Measurements from ENCODE around the gene TMEM94. TPM values are rescaled to one million over a fixed set of nuclear protein-coding genes. Genes with fewer than 3 reads are reported as not detected.

The TMEM94 gene
- total and polyA plus RNA-seq, 9 of the 15 experiments (the other 6 are each of a cell fraction or from before 2014, with no cell fraction given): 0.35 to 48.1 (median 14.4) TPM

DNA sequence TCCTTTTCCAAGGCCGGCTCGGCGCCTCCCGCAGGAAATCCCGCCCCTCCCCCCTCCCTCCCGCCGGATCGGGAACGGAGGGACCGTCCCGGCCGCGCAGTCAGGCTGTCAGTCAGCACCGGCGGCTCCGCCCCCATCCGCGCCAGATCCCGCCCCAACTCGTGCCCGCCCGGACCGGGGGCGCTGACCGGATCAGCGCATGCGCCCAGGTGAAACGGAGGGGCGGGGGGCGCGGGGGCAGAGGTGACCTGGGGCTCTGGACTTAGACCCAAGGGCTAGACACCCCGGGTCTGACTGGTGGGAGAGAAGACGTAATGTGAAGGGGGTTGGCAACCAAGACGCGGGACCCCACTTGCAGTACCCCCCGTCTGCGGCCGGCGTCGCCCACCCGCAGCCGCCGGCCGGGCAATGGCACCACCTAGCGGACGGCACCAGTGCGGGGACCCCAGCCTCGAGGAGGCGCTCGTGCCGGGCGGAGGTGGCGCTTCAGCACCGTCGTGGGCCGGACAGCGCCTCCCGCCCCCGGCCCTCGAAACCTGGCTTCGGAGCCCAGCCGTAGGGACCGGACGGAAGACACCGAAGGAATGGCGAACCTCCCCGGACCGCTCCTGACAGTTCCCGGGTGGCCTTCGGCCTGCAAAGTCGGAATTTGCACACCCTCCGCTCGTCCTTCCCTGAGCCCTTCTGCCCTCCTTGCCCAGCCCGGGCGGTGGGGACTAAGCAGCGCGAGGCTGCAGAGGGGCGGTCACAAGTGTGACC lies 59.2 kb downstream of the TMEM94 start, which contains the start of gene CASKIN2 (continued):
- TF ChIP-seq ATF7 (IDR thresholded peaks at IDR 0.05) (peak; percentile 59; the same call in 1 of the 2 replicates), CBX8 (IDR thresholded peaks at IDR 0.05; ENCODE audit: borderline replicate concordance, extremely low read depth, low read depth, low read length, poor library complexity, severe bottlenecking) (no peak), XRCC4 (IDR thresholded peaks at IDR 0.05; ENCODE audit: extremely low read depth, insufficient read depth, insufficient read length) (no peak), ZNF274 (IDR thresholded peaks at IDR 0.05; ENCODE audit: borderline replicate concordance, low read depth, low read length) (no peak; the same call in 1 of the 2 replicates), MECOM (CRISPR knock-in tag; IDR thresholded peaks at IDR 0.05) (peak; percentile 36; the same call in 1 of the 2 replicates), LEF1 (IDR thresholded peaks at IDR 0.05) (no peak), STAT5B (CRISPR knock-in tag; IDR thresholded peaks at IDR 0.05) (no peak), PHF20 (IDR thresholded peaks at IDR 0.05; ENCODE audit: partially characterized antibody) (no peak), HDAC8 (tag; IDR thresholded peaks at IDR 0.05) (0 out of 2 replicates have a peak, but pooled peaks have one; percentile 36), EWSR1 (IDR thresholded peaks at IDR 0.05; ENCODE audit: borderline replicate concordance, low read depth, partially characterized antibody) (no peak), BMI1 (IDR thresholded peaks at IDR 0.05; ENCODE audit: low read length) (no peak), ZNF699 (CRISPR knock-in tag; IDR thresholded peaks at IDR 0.05; ENCODE audit: insufficient replicate concordance) (no peak), FUS (optimal IDR thresholded peaks at IDR 0.05; ENCODE audit: low read depth, low read length) (no peak)
- TF ChIP-seq, protein P1, sequence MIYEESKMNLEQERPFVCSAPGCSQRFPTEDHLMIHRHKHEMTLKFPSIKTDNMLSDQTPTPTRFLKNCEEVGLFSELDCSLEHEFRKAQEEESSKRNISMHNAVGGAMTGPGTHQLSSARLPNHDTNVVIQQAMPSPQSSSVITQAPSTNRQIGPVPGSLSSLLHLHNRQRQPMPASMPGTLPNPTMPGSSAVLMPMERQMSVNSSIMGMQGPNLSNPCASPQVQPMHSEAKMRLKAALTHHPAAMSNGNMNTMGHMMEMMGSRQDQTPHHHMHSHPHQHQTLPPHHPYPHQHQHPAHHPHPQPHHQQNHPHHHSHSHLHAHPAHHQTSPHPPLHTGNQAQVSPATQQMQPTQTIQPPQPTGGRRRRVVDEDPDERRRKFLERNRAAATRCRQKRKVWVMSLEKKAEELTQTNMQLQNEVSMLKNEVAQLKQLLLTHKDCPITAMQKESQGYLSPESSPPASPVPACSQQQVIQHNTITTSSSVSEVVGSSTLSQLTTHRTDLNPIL (CRISPR knock-in tag; IDR thresholded peaks at IDR 0.05): no peak
- TF ChIP-seq, protein P2, sequence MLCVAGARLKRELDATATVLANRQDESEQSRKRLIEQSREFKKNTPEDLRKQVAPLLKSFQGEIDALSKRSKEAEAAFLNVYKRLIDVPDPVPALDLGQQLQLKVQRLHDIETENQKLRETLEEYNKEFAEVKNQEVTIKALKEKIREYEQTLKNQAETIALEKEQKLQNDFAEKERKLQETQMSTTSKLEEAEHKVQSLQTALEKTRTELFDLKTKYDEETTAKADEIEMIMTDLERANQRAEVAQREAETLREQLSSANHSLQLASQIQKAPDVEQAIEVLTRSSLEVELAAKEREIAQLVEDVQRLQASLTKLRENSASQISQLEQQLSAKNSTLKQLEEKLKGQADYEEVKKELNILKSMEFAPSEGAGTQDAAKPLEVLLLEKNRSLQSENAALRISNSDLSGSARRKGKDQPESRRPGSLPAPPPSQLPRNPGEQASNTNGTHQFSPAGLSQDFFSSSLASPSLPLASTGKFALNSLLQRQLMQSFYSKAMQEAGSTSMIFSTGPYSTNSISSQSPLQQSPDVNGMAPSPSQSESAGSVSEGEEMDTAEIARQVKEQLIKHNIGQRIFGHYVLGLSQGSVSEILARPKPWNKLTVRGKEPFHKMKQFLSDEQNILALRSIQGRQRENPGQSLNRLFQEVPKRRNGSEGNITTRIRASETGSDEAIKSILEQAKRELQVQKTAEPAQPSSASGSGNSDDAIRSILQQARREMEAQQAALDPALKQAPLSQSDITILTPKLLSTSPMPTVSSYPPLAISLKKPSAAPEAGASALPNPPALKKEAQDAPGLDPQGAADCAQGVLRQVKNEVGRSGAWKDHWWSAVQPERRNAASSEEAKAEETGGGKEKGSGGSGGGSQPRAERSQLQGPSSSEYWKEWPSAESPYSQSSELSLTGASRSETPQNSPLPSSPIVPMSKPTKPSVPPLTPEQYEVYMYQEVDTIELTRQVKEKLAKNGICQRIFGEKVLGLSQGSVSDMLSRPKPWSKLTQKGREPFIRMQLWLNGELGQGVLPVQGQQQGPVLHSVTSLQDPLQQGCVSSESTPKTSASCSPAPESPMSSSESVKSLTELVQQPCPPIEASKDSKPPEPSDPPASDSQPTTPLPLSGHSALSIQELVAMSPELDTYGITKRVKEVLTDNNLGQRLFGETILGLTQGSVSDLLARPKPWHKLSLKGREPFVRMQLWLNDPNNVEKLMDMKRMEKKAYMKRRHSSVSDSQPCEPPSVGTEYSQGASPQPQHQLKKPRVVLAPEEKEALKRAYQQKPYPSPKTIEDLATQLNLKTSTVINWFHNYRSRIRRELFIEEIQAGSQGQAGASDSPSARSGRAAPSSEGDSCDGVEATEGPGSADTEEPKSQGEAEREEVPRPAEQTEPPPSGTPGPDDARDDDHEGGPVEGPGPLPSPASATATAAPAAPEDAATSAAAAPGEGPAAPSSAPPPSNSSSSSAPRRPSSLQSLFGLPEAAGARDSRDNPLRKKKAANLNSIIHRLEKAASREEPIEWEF (CRISPR knock-in tag; IDR thresholded peaks at IDR 0.05): no peak
- TF ChIP-seq, protein P3, sequence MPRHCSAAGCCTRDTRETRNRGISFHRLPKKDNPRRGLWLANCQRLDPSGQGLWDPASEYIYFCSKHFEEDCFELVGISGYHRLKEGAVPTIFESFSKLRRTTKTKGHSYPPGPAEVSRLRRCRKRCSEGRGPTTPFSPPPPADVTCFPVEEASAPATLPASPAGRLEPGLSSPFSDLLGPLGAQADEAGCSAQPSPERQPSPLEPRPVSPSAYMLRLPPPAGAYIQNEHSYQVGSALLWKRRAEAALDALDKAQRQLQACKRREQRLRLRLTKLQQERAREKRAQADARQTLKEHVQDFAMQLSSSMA (CRISPR knock-in tag; IDR thresholded peaks at IDR 0.05): no peak
- TF ChIP-seq, protein P4, sequence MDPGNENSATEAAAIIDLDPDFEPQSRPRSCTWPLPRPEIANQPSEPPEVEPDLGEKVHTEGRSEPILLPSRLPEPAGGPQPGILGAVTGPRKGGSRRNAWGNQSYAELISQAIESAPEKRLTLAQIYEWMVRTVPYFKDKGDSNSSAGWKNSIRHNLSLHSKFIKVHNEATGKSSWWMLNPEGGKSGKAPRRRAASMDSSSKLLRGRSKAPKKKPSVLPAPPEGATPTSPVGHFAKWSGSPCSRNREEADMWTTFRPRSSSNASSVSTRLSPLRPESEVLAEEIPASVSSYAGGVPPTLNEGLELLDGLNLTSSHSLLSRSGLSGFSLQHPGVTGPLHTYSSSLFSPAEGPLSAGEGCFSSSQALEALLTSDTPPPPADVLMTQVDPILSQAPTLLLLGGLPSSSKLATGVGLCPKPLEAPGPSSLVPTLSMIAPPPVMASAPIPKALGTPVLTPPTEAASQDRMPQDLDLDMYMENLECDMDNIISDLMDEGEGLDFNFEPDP (CRISPR knock-in tag; IDR thresholded peaks at IDR 0.05): no peak
